NCI-H2227 (cell line): ENCODE results near the gene SCGN.
A peak's percentile ranks its signal among the peaks of the same experiment; 100 is the strongest.

Source experiments
- DNase-seq: peaks from one replicate; lab custom pipeline; 2025; ENCODE audit not compliant: unreplicated experiment; lab: John Stamatoyannopoulos, UW

The SCGN gene, protein sequence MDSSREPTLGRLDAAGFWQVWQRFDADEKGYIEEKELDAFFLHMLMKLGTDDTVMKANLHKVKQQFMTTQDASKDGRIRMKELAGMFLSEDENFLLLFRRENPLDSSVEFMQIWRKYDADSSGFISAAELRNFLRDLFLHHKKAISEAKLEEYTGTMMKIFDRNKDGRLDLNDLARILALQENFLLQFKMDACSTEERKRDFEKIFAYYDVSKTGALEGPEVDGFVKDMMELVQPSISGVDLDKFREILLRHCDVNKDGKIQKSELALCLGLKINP

DNA sequence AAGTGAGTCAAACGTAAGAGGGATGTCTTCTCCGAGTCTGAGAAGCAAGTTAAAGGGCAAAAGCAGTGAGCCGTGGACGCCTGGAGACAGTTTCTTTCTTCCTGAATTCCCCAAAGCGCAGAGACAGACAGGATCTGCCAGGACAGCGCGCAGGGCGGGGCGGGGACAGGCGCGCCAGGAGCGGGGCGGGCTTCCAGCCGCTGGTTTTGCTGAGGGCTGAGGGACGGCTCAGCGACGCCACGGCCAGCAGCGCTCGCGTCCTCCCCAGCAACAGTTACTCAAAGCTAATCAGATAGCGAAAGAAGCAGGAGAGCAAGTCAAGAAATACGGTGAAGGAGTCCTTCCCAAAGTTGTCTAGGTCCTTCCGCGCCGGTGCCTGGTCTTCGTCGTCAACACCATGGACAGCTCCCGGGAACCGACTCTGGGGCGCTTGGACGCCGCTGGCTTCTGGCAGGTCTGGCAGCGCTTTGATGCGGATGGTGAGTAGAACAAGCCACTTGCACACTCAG, at the start of gene SCGN:
Gene SCGN (plus strand): TSS at position 209 of the 509 bp plus-strand sequence. CDS start 189 bp downstream, at position 398.
- DNase-seq = peak; percentile 68

DNA sequence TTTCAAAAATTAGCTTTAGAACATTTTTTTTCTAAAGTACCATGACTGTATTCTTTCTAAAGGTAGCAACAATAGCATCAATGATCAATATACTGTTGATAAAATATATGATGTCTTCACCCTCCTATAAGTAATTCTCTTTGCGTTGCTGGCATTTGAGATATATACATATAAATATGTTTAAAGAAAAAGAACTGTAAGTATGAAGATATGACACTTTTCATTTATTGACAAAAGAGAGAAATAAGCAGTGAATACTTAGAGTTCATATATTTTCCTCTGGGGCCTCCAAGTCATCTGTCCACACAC, 49.4 kb upstream of the SCGN start:
- no peak for DNase-seq

DNA sequence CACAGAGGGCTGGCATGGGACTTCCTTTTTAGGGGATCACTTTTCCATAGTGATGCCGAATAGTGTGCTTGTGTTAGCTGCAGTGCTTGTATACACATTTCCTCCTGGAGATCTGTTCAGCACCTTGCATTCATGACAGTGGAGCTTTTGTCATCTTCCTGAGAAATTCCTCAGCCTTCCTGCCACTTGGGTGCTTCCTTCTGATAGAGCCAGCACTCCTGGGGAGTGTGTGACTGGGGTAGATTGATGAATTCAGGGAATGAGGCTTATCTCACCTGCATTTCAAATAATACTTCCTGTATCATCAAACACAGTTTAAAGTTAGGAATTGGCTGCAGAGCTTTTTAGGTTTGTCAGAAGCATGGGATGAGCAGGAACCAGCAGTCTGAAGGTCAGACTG, 48.8 kb upstream of the SCGN start:
- DNase-seq = no peak

DNA sequence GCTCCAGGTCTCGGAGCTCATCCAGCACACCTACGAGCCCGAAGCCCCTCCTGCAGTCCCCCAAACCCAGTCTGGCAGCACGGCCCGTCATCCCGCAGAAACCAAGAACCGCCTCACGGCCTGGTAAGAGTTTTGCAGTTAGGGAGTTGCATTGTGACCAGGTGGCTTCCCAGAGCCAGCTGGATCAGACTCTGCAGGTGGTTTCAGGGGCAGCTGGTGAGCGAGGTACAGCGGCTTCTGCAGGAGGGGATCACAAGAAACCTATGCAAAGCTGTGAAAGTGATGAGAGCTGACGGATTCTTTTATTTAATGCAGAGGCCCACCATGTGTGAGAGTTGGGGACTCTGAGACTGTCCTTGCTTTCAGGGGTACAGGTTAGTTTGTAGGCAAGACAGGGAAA, 45.9 kb upstream of the SCGN start:
- DNase-seq = no peak

DNA sequence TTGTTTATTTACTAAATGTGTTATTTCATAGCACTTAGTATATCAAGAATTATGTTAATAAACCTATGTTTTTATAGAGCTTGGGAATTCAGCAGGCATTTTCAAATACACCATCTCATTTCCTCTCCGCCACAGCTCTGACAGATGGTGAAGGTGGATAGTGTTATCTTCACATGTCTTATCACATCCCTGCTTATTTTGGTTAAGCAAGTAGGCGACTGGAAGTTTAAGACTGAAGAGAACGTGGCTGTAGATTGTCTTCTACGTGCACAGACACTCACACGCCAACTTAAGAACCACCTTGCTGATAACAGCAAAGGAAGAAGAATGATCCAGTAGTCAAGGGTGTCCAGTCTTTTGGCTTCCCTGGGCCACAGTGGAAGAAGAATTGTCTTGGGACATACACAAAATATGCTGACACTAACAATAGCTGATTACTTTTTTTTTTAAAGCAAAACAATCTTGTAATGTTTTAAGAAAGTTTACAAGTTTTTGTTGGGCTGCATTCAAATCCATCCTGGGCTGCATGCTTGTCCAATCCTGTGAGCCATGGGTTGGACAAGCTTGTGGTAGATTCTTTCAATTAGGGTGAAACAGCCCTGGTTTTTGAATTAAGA, 43.3 kb upstream of the SCGN start:
- DNase-seq = no peak

DNA sequence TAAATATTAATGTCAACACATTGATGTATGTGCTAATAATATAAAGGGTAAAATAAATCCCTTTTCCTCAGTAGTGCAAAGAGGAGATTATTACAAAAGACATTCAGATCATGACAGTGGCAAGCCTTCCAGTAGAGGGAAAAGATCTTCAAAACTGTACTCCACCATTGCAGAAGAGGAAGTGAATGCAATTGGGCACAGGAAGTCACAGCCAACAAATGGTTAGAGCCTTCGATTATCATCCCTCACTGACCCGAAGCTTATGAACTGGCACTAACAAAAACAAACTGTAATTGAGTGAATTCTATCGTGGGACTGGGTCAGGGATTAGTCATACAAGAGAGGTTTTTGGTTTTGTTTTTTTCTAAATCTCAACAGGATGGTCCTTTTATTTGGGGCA, 39.3 kb upstream of the SCGN start:
- DNase-seq = no peak

DNA sequence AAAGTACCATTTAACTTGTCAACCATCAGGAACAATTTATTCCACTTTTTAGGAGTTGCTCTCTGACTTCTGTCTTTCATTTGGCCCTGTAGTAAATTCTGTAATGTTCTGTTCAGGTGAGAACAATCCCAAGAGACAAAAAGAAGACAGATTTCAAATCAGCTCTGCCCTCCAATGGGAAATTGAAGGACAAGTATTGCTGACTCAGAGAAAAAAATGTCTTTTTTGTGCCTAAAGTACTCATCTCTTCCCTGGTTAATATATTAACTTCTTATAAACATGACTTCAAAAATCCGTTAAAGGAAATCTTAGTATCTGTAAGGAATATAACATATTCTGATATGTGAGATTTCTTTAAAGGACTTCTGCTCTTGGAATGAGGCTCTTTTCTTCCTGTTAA, 38.6 kb upstream of the SCGN start:
- DNase-seq = no peak

DNA sequence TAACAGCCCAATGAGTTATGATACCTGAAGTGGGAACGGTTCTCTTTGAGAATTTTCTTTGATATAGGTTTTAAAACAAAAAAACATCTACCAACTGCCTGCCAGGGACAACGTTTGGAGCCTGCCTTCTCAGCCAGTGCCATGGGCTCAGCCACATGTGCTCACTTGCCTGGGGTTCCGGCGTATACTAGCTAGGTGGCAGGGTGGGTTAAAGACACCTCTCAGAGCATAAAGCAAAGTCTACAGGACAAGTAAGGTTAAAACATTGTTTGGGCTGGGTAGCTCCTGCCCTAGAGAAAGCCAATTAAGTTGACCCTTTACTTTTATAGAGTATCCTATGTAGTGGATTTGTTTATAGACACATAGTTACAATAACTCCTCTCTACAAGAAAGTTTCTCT, 38.0 kb upstream of the SCGN start:
- no peak for DNase-seq

DNA sequence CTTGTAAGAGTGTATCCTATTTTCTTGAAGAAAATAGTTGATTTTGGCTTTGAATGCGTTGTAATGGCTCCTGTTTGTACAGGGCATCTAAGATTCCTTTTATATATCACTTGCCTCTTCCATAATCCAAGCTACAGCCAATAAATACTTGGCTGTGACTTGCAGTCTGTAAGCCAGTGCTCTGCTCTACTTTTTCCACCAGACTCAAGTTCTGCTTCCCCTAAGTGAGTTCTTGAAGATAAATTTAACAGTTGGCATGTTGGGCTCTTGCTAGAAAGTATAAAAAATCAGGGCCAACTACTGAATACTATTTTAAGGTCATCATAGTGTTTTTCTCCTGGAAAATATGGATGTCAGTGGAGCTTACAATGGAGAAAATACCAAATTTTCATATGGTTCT, 36.5 kb upstream of the SCGN start:
- no peak for DNase-seq

DNA sequence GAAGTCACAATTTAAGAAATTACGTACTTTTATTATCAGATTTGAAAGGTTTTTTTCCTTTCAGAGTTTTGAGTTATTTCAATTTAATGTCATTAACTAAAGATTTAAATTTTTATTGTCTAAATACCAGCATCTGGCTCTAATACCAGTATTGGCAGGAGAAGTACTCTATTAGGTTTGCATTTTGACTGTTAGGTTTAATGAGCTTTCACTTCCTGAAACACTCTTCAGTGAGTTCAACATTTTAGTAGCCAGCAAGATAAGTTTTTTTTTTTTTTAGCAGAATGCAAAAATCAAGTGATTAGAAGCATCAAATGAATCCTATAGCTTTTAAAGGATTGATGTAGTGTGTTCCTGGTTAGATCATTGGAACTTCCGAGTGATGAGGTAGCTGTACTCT, 34.0 kb upstream of the SCGN start:
- DNase-seq = no peak

DNA sequence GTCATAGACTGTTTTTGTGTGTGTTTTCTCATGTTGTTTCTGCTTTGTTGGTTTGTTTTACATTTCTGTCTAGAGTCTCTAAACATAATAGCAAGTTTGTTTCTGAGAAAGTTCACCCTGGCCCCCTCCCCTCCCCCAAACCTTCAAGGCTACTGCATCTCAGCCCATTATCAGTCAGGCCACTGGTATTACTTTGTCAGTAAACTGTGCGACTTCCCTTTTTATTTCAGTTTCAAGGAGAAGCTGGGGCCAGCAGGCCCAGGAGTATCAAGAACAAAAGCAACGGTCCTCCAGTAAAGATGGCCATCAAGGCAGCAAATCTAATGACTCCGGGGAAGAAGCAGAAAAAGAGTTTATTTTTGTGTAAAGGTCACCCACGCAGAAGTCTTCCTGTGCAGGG, 32.8 kb upstream of the SCGN start:
- no peak for DNase-seq

DNA sequence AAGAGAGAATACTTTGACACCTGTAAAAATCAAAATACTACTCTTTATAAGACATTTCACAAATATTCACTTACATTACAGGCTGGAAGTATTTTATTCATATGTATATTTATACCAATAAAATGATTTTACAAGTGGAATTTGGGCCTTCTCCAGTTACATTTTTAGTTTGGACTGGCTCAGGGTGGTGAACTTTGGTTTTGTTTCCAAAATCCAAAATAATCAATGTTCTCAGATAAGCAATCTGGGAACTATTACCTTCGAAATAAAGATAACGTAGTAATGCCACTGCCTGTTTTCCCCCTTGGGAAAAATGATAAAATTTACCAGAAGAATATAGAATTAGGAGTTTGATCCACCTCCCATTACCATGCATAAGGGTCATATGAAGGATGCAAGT, 31.6 kb upstream of the SCGN start:
- DNase-seq = no peak

DNA sequence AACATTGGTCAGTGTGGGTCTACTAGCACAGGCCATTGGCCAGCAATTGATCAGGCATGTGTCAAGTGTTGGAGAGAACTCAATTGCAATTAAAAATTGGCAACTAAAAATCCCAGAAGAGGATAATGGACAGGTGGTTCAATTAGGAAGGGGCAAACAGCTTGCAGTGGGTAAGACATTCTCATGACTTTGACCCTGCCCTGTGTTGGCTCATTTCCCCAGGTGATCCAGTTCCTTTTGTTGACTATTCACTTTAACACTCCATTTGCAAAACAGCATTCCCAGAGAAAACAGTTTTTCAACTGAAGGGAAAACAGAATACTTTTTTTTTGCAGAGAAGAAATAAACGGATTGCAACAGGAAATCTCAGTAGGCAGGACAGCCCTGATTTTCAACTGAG, 28.9 kb upstream of the SCGN start:
- no peak for DNase-seq

DNA sequence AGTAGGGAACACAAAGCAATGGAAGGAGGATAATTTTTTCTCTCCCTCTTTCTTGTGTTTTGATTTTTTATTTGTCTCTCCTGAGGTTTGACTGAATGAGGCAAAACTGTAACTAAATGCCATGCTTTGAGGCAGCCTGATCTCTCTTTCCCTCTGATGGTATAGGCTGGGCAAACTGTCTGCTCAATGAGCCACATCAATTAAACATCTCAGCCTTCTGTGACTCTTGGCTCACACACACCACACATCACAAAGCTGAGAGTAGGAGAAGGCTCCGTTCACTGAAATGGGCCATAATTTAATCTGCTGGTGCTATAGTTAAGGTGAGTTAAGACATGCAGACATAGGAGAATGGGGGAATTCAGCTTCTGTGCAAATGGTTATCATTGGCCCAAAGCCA, 28.1 kb upstream of the SCGN start:
- no peak for DNase-seq

DNA sequence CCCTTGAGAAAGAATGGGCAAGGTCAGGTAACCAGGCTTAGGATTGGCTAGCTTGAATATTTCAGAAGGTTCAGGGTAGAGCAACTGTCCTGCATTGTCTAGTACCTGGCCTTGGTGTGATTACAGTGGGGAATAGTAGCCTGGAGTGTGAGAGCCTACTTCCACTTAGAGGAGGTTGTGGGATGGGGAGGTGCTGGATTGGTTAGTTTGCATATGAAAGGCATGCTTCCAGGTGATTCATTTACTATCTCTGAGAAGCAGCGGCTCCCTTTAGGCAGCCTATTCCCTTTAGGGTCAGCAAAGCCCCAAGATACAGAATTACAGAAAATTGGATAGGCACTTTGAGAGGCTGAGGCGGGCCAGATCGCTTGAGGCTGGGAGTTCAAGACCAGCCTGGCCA, 25.0 kb upstream of the SCGN start:
- DNase-seq = no peak

DNA sequence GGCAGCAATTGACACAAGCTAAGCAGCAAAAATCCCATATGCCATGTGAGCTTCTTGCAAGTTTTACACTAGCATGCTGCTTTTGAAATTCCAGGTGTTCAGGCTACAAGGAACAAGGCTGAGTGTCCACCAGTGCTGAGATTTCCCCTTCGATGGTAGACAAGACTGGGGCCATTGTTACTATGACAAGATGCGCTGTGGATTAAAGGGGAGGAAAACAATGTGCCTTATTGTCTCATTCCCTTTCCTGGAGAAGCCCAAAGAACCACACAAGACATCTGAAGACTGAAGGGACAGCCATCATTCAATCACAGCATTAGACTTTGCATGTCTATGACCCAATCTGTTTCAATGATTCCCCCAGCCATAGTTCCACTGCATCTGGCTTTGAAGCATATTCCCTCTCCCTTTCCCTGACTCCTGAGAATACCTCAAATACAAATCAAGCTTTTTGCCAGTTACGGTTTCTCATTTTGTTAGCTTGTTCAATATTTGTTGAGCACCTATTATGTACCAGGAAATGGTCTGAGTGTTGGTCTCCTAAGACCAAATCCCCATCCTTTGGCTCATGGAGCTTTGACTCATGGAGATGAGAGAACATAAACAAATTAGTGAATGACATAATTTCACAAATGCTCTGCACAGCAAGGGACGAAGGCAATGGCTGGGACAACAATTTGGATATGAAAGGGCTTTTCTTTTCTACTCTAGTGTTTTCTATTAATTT, 23.4 kb upstream of the SCGN start:
- DNase-seq = no peak

DNA sequence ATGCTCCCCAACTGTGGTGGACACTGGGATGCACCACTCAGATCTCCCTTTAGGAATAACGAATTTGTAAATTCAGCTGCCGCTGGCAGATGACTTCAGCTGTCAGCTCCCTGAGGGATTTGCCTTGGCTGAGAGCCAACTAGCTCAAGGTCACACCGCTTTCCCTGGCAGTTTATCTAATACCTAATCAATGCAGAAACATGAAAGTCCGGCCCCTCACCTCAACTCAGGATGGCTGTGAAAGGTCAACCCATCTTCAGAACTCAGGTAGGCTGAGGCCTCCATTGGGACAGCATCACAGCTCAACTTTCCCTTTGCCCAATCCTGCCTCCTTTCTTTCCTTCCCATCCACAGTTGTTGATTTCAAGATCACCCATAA, 22.8 kb upstream of the SCGN start:
- peak; percentile 35 for DNase-seq

DNA sequence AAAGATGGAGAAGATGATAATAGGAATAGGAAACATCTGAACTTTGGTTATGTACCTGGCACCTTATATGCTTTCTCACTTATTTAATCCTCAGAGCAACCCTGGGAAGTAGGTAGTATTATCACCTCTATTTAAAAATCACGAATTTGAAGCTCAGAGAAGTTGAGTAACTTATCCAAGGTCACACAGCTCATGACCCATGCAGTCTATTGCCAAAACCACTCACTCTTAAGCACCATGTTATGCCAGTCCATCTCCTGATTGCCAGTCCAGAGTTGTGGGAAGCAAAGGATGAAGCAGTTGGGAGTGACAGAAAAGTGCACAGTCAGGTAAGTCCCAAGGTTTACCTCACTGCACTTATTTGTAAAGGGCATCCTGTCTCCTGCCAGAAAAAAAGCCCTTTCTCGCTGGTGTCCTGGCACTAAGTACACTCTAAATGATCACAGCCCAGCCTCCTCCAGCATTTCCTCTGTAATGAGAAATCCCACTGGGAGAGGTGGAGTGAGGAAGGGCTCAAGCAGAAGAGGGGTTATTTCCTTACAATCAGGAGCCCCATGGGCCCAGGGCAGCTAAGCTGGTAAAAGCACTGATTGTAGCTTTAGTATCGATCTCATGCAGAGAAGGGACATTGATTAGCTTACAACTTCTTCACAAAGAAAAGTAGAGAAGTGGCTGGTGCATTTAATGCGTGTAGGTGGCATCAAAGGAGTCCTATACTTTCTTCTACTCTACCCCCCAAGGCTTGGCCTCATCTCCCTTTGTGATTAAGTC, 21.3 kb upstream of the SCGN start:
- peak; percentile 64 for DNase-seq

DNA sequence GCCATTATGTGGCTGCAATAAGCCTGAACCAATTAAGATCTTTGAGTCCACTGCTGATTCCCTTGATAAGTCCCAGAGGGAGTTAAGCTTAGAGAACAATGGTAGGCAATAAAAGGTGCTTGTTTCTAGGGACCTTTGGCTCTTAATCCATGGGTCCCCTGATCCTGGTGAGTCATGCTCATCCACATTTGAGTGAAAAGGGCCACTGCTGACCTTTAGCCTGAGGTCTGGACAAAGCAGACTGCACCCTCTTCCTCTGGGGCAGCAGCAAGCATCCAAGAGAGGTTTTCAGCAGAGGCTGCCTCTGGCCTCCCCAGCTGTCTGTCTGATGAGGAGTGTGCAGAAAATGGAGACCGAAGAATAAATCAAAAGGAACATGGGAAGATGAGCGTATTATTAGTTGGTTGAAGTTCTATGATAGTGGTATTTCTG, 16.1 kb upstream of the SCGN start:
- DNase-seq = no peak

DNA sequence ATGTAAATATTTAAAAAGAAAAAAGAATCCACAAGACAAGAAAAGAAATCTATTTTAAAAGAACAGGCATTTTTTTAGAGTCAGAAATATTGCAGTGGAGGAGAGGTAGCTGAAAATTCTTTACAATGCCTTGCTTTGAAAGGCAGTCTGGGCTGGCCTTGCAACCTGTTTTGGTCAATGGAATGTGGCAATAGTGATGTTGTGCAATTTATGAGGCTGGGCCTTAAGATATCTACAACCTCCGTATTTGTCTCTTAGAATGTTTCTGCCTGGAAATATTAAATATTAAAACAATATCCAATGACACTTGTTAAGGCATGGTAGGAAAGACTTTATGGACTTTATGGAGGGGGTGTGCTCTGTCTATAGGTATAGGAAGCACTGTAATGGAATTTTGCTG, 14.8 kb upstream of the SCGN start:
- DNase-seq = no peak

DNA sequence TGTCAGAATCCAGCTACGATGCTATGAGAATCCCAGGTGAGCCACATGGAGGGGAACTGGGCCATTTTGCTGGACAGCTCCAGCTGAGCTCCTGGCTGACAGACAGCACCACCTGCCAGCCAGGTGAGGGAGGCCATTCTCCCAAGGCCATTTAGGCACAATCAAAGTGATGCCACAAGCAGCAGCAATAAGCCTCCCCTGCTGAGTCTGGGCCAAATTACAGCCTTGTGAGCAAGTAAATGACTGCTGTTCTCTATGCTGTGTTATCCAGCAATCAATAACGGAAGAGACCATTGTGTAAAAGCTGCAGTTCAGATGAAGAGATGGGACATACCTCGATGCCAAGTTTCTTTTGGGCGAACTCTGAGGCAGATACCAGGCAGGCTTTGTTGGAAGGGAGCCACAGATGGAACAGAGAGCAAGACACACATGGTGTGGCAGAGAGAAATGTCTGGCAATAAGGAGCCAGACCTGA, 14.0 kb upstream of the SCGN start:
- peak; percentile 91 for DNase-seq

DNA sequence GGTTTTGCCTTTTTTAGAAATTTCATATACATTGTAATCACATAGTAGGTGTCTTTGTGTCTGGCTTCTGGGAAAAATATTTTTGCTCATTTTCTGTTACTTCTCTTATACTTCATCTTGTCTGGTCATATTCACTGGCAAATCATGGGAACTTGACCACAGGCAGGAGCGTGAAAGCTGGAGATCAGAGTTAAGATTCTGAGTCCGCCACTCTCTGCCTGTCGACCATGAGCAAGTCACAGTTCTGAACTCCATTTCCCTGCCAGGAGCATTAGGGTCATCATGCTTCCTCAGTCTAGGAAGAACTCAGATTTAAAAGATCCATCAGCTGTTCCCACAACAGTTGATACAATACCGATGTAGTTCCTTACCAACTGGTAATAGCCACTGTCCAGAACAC, 12.4 kb upstream of the SCGN start:
- DNase-seq = no peak
